ENCODE results near the gene DEDD2. TPM values are rescaled to one million over a fixed set of nuclear protein-coding genes. Genes with fewer than 3 reads are reported as not detected.

Gene DEDD2
- total and polyA plus RNA-seq, 10 of the 15 experiments (the other 5 are each of a cell fraction or from before 2014, with no cell fraction given): 2.5 to 24.7 (median 17.6) TPM

GRCh38 chr19:42242512-42243409, 25.3 kb upstream of the DEDD2 start, which contains the start of gene GSK3A (continued):
- TF ChIP-seq ASH2L (IDR thresholded peaks at IDR 0.05; ENCODE audit: borderline replicate concordance, low read depth) (no peak), POLR2A (IDR thresholded peaks at IDR 0.05; ENCODE audit: low read depth, low read length) (peak; percentile 84), POLR2AphosphoS5 (IDR thresholded peaks at IDR 0.05; ENCODE audit: low read length) (peak; percentile 83), NBN (IDR thresholded peaks at IDR 0.05) (peak; percentile 57), CREM (IDR thresholded peaks at IDR 0.05; ENCODE audit: low read depth) (peak; percentile 95), ZBTB11 (CRISPR knock-in tag; IDR thresholded peaks at IDR 0.05) (no peak), NFXL1 (IDR thresholded peaks at IDR 0.05; ENCODE audit: borderline replicate concordance) (no peak), SREBF2 (IDR thresholded peaks at IDR 0.05; ENCODE audit: low read length) (no peak), JUND (IDR thresholded peaks at IDR 0.05; ENCODE audit: low read depth, low read length) (no peak), SMAD5 (IDR thresholded peaks at IDR 0.05; ENCODE audit: low read depth) (peak; percentile 42; the same call in 1 of the 2 replicates), EP300 (IDR thresholded peaks at IDR 0.05; ENCODE audit: borderline replicate concordance in 1 of 2, control insufficient read depth in 1 of 2, low read depth in 2 of 2, low read length in 2 of 2) (no peak), MXI1 (IDR thresholded peaks at IDR 0.05; ENCODE audit: low read depth, low read length) (peak; percentile 78), SUPT20H (IDR thresholded peaks at IDR 0.05; ENCODE audit: borderline replicate concordance, control insufficient read depth, low read depth, low read length) (no peak), KLF5 (IDR thresholded peaks at IDR 0.05; ENCODE audit: partially characterized antibody) (no peak), NKRF (conservative IDR thresholded peaks at IDR 0.05) (no peak; the same call in 1 of the 2 replicates)
- TF ChIP-seq, protein P1, sequence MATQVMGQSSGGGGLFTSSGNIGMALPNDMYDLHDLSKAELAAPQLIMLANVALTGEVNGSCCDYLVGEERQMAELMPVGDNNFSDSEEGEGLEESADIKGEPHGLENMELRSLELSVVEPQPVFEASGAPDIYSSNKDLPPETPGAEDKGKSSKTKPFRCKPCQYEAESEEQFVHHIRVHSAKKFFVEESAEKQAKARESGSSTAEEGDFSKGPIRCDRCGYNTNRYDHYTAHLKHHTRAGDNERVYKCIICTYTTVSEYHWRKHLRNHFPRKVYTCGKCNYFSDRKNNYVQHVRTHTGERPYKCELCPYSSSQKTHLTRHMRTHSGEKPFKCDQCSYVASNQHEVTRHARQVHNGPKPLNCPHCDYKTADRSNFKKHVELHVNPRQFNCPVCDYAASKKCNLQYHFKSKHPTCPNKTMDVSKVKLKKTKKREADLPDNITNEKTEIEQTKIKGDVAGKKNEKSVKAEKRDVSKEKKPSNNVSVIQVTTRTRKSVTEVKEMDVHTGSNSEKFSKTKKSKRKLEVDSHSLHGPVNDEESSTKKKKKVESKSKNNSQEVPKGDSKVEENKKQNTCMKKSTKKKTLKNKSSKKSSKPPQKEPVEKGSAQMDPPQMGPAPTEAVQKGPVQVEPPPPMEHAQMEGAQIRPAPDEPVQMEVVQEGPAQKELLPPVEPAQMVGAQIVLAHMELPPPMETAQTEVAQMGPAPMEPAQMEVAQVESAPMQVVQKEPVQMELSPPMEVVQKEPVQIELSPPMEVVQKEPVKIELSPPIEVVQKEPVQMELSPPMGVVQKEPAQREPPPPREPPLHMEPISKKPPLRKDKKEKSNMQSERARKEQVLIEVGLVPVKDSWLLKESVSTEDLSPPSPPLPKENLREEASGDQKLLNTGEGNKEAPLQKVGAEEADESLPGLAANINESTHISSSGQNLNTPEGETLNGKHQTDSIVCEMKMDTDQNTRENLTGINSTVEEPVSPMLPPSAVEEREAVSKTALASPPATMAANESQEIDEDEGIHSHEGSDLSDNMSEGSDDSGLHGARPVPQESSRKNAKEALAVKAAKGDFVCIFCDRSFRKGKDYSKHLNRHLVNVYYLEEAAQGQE (IDR thresholded peaks at IDR 0.05; ENCODE audit: low read depth, low read length): no peak
- TF ChIP-seq, protein P2, sequence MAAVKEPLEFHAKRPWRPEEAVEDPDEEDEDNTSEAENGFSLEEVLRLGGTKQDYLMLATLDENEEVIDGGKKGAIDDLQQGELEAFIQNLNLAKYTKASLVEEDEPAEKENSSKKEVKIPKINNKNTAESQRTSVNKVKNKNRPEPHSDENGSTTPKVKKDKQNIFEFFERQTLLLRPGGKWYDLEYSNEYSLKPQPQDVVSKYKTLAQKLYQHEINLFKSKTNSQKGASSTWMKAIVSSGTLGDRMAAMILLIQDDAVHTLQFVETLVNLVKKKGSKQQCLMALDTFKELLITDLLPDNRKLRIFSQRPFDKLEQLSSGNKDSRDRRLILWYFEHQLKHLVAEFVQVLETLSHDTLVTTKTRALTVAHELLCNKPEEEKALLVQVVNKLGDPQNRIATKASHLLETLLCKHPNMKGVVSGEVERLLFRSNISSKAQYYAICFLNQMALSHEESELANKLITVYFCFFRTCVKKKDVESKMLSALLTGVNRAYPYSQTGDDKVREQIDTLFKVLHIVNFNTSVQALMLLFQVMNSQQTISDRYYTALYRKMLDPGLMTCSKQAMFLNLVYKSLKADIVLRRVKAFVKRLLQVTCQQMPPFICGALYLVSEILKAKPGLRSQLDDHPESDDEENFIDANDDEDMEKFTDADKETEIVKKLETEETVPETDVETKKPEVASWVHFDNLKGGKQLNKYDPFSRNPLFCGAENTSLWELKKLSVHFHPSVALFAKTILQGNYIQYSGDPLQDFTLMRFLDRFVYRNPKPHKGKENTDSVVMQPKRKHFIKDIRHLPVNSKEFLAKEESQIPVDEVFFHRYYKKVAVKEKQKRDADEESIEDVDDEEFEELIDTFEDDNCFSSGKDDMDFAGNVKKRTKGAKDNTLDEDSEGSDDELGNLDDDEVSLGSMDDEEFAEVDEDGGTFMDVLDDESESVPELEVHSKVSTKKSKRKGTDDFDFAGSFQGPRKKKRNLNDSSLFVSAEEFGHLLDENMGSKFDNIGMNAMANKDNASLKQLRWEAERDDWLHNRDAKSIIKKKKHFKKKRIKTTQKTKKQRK (IDR thresholded peaks at IDR 0.05; ENCODE audit: low read depth, low read length): no peak

Data from GM12878 (cell line).